Measurements from ENCODE around the gene JAKMIP3. TPM values are rescaled to one million over a fixed set of nuclear protein-coding genes. Genes with fewer than 3 reads are reported as not detected.

Gene JAKMIP3
- total RNA-seq, 1 donor from 2014 or later: 0.44 TPM

DNA sequence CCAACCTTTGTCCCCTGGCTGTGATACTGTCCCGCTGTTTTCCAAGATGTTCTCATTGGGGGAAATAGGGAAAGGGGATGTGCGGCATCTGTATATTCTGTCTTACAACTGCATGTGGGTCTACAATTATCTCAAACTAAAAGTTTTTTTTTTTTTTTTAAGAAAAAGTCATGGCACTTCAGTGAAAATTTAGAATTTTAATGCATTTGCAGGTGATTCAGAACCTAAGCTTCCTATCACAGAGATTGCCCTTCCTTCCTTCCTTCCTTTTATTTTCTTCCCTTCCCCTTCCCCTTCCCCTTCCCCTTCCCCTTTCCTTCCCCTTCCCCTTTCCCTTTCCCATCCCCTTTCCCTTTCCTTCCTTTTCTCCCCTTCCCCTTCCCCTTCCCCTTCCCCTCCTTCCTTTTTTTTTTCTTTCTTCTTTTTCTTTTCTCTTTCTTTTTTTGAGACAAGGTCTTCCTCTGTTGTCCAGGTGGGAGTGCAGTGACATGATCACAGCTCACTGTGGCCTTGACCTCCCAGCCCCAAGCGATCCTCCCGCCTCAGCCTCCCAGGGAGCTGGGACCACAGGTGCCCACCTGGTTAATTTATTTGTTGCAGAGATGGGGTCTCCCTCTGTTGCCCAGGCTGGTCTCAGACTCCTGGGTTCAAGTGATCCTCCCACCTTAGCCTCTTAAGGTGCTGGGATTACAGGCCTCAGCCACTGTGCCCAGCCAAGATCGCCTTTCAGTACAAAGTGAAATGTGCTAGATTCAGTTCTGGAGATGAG lies 32.0 kb downstream of the JAKMIP3 start:
- Mint-ChIP-seq H3K27ac (ENCODE audit: unreplicated experiment) (no peak overlapping the region), H3K4me1 (ENCODE audit: low read depth, unreplicated experiment) (no peaks in the 10 kb centered on the region), H3K36me3 (ENCODE audit: unreplicated experiment) (no peaks in the 10 kb centered on the region), H3K4me3 (ENCODE audit: unreplicated experiment) (no peak overlapping the region), H3K9me3 (ENCODE audit: unreplicated experiment) (peaks cover 2% of the 10 kb centered on the region), H3K27me3 (ENCODE audit: unreplicated experiment) (no peaks in the 10 kb centered on the region)
- TF ChIP-seq, protein P1, sequence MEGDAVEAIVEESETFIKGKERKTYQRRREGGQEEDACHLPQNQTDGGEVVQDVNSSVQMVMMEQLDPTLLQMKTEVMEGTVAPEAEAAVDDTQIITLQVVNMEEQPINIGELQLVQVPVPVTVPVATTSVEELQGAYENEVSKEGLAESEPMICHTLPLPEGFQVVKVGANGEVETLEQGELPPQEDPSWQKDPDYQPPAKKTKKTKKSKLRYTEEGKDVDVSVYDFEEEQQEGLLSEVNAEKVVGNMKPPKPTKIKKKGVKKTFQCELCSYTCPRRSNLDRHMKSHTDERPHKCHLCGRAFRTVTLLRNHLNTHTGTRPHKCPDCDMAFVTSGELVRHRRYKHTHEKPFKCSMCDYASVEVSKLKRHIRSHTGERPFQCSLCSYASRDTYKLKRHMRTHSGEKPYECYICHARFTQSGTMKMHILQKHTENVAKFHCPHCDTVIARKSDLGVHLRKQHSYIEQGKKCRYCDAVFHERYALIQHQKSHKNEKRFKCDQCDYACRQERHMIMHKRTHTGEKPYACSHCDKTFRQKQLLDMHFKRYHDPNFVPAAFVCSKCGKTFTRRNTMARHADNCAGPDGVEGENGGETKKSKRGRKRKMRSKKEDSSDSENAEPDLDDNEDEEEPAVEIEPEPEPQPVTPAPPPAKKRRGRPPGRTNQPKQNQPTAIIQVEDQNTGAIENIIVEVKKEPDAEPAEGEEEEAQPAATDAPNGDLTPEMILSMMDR (IDR thresholded peaks at IDR 0.05; ENCODE audit: partially characterized antibody, unreplicated experiment): no peak
- no peak for DNase-seq

DNA sequence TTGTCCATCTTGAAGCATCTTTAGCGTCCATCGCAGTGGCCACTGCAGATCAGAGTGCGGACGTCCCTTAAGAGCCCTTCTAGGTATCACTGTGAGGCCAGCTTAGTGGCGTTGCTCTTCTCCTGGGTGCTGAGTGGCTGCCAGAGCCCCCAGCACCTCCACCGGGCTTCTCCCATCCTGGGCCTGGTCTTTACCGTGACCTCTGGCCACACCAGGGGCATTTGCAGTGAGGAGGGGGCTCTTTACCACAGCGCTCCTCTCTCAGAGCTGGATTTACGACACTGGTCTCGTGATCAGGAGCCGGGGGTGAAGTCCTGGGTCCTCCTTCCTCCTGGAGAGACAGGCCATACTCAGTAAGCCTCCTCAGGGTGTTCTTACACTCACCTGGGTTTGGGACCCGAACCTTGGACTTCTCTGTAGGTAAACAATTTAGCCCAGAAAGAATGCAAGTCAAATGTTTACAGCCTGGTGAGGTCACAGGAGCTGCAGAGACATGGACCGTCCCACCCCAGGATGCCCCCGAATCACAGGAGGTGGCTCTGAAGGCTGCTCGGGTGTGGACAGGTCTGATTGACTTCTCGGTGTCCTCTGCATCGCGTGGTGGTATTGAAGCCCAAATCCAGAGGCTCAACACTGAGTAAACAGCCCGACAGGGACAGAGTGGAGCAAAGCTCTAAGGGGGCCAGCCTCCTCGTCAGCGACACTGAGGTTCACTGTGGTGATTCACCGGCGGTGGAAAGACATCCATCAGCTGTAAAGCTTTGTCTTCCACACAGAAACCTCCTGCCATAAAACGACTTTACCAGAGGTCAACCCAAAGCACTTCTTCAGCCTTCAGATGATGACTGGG lies 33.0 kb downstream of the JAKMIP3 start:
- Mint-ChIP-seq H3K36me3 (ENCODE audit: unreplicated experiment) (no peaks in the 10 kb centered on the region), H3K27me3 (ENCODE audit: unreplicated experiment) (no peaks in the 10 kb centered on the region)
- no peak for DNase-seq

DNA sequence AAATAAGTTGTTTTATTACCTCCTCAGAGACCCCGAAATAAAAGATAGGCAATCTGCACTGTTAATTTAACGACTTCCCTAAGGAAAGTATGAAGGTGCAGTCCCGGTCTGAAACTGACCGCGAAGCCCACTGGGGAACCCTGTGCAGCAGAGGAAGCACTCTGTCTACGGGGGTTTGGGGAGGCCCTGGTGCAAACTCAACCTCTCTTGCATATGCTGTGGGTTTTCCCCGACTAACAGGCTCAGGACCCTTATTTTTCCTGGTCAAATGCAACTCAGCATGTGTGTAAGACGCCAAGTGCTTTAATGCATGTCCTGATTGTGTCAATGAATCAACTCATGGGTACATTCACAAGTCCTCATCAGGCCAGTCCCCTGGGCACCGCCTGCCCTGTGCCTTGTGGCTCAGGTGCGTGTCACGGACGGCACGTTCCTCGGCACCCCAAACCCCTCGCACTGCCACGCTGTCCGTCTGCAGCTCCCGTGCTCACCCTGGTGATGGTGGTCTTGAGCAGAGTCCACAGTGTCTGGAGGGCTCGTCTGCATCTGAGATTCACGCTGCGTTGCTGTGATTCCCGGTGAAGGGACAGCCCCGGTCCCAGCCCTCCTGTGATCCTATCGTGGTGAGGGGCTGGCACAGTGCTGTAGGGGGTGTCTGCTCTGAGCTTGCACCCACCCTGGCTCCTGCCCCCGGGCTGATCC lies 33.8 kb downstream of the JAKMIP3 start:
- H3K9me3 Mint-ChIP-seq (ENCODE audit: unreplicated experiment): peaks cover 2% of the 10 kb centered on the region
- H3K4me3 Mint-ChIP-seq (ENCODE audit: unreplicated experiment): no peak overlapping the region
- H3K27ac Mint-ChIP-seq (ENCODE audit: unreplicated experiment): no peak overlapping the region
- TF ChIP-seq, protein P1 (IDR thresholded peaks at IDR 0.05; ENCODE audit: partially characterized antibody, unreplicated experiment): no peak
- no peaks in the 10 kb centered on the region for H3K36me3 Mint-ChIP-seq (ENCODE audit: unreplicated experiment)
- no peaks in the 10 kb centered on the region for H3K4me1 Mint-ChIP-seq (ENCODE audit: low read depth, unreplicated experiment)
- no peaks in the 10 kb centered on the region for H3K27me3 Mint-ChIP-seq (ENCODE audit: unreplicated experiment)
- no peak for DNase-seq

More for the DNA sequence above, 33.0 kb downstream of the JAKMIP3 start:
- Mint-ChIP-seq H3K4me1 (ENCODE audit: low read depth, unreplicated experiment) (no peaks in the 10 kb centered on the region), H3K9me3 (ENCODE audit: unreplicated experiment) (peaks cover 2% of the 10 kb centered on the region), H3K27ac (ENCODE audit: unreplicated experiment) (no peak overlapping the region), H3K4me3 (ENCODE audit: unreplicated experiment) (no peak overlapping the region)
- TF ChIP-seq, protein P1 (IDR thresholded peaks at IDR 0.05; ENCODE audit: partially characterized antibody, unreplicated experiment): no peak

DNA sequence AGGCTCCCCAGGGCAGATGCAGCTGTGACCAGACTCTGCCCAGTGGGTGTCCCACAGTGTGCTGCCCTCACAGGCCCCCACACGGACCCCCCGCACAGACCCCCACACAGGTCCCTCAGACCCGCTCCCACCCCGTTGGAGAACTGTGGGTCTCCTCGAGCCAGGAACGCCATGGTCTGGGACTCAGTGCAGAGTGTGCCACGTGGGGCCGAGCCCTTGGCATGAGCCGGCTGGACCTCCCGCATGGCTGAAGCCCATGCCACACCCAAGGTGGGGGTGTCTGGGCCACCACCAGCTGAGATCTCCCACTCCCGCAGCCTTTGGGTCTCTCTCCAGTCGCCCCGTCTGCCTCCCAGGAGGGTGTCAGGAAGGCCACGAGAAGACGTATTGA lies 34.3 kb downstream of the JAKMIP3 start:
- Mint-ChIP-seq H3K27ac (ENCODE audit: unreplicated experiment) (no peak overlapping the region), H3K27me3 (ENCODE audit: unreplicated experiment) (no peaks in the 10 kb centered on the region), H3K4me1 (ENCODE audit: low read depth, unreplicated experiment) (no peaks in the 10 kb centered on the region), H3K9me3 (ENCODE audit: unreplicated experiment) (peaks cover 2% of the 10 kb centered on the region), H3K4me3 (ENCODE audit: unreplicated experiment) (no peak overlapping the region), H3K36me3 (ENCODE audit: unreplicated experiment) (no peaks in the 10 kb centered on the region)
- TF ChIP-seq, protein P1 (IDR thresholded peaks at IDR 0.05; ENCODE audit: partially characterized antibody, unreplicated experiment): no peak
- no peak for DNase-seq
